Endothelial cell of umbilical vein (primary cell): ENCODE data around the gene DAZAP1. TPM values are rescaled to one million over a fixed set of nuclear protein-coding genes. Genes with fewer than 3 reads are reported as not detected.

ENCODE experiments used
- BruUV-seq: library from RNA; stranded (reverse); fragments of 400-500 nt; replicated peaks from 2 replicates; lab custom pipeline; 2021; lab: Mats Ljungman, UMichigan
- CTCF ChIA-PET: fragments of 300-600, 350-600 bp; sonication (Branson Sonifier 250); formaldehyde crosslinking; loops from one replicate; lab custom pipeline; 2021; ENCODE audit warnings: antibody characterized with exemption, inconsistent platforms; lab: Charles Lee
- POLR2A ChIA-PET: fragments of 300-600, 350-600 bp; sonication (Branson Sonifier 250); formaldehyde crosslinking; loops from one replicate; lab custom pipeline; 2021; ENCODE audit warnings: antibody characterized with exemption, inconsistent platforms; lab: Charles Lee
- DNase-seq: peaks from one replicate; pipeline ENCODE4 v3.0.0-alpha.2; 2011; ENCODE audit warnings: low read depth, low spot score
- FAIRE-seq: peaks from 2 replicates; lab custom pipeline; 2011; peaks lifted over from hg19 to GRCh38; lab: Jason Lieb, UNC
- H2AFZ ChIP-seq: 2 replicates; pipeline ENCODE4 v1.6.0; 2012; ENCODE audit warnings: low read depth, low read length, control low read depth, inconsistent platforms
- H3K27ac ChIP-seq: 2 replicates; pipeline ENCODE4 v1.5.1; 2011; ENCODE audit warnings: low read depth, mild to moderate bottlenecking, control low read depth, low read length, moderate library complexity; ENCODE audit not compliant: insufficient read depth
- H3K27me3 ChIP-seq, 2 experiments: 2 replicates each; pipeline versions ENCODE4 v1.6.0 to v1.6.1; 2011; ENCODE audit warnings: low read length in 2 of 2, mixed read lengths in 1 of 2; ENCODE audit not compliant: control insufficient read depth in 2 of 2, insufficient read depth in 2 of 2
- H3K36me3 ChIP-seq, 2 experiments: 2 replicates in 1 of 2; 3 replicates in 1 of 2; pipeline ENCODE4 v1.5.1; 2011; ENCODE audit warnings: low read length in 2 of 2, mild to moderate bottlenecking in 1 of 2, moderate library complexity in 1 of 2; ENCODE audit not compliant: control insufficient read depth in 2 of 2, insufficient read depth in 2 of 2; ENCODE audit errors: extremely low read depth in 1 of 2
- H3K4me1 ChIP-seq: 3 replicates; pipeline ENCODE4 v1.5.1; 2011; ENCODE audit warnings: mild to moderate bottlenecking, low read length; ENCODE audit not compliant: control insufficient read depth, insufficient read depth; ENCODE audit errors: extremely low read depth
- H3K4me2 ChIP-seq: 2 replicates; pipeline ENCODE4 v1.6.1; 2011; ENCODE audit warnings: low read length, control low read depth, mixed read lengths; ENCODE audit not compliant: insufficient read depth
- H3K4me3 ChIP-seq, 3 experiments: fragments of 200-600 bp in 1 of 3; sonication (generic), shearing (Covaris generic) in 1 of 3; replicated peaks in 1 of 3; 2 replicates each; pipeline ENCODE4 v1.5.1; 2011 to 2016; ENCODE audit warnings: control low read depth in 3 of 3, low read length in 3 of 3, mild to moderate bottlenecking in 2 of 3, inconsistent platforms in 1 of 3, low read depth in 1 of 3, moderate library complexity in 1 of 3; ENCODE audit not compliant: insufficient read depth in 1 of 3
- H3K79me2 ChIP-seq: 2 replicates; pipeline ENCODE4 v1.6.0; 2012; ENCODE audit warnings: low read length, inconsistent platforms; ENCODE audit not compliant: control insufficient read depth, insufficient read depth
- H3K9ac ChIP-seq: replicated peaks from 2 replicates; pipeline ENCODE3; 2011; ENCODE audit warnings: low read length, control low read depth; ENCODE audit not compliant: insufficient read depth; ENCODE audit errors: extremely low read depth
- H3K9me1 ChIP-seq: replicated peaks from 3 replicates; pipeline ENCODE4 v1.6.0; 2011; ENCODE audit warnings: mild to moderate bottlenecking, low read length; ENCODE audit not compliant: control insufficient read depth, insufficient read depth; ENCODE audit errors: extremely low read depth
- H3K9me3 ChIP-seq: replicated peaks from 2 replicates; pipeline ENCODE4 v1.5.1; 2012; ENCODE audit warnings: low read length, inconsistent platforms; ENCODE audit not compliant: control insufficient read depth, insufficient read depth
- H4K20me1 ChIP-seq: replicated peaks from 2 replicates; pipeline ENCODE3; 2011; ENCODE audit warnings: mild to moderate bottlenecking, low read length; ENCODE audit not compliant: control insufficient read depth, insufficient read depth; ENCODE audit errors: extremely low read depth
- CTCF ChIP-seq, 2 donors: IDR thresholded peaks; 1 replicate in 1 of 2; 2 replicates in 1 of 2; pipeline ENCODE4 v1.5.1; 2011; ENCODE audit warnings: low read length in 2 of 2, mild to moderate bottlenecking in 2 of 2, moderate library complexity in 2 of 2, control low read depth in 1 of 2, inconsistent platforms in 1 of 2, low read depth in 1 of 2; ENCODE audit not compliant: insufficient read depth in 1 of 2; ENCODE audit errors: extremely low read depth in 1 of 2
- EZH2 ChIP-seq: IDR thresholded peaks from 2 replicates; pipeline ENCODE4 v1.6.1; 2012; ENCODE audit warnings: borderline replicate concordance, low read depth, mild to moderate bottlenecking, moderate library complexity, low read length, inconsistent platforms; ENCODE audit not compliant: severe bottlenecking
- FOS ChIP-seq: IDR thresholded peaks from 2 replicates; pipeline ENCODE4 v1.6.1; 2011; ENCODE audit warnings: mild to moderate bottlenecking, low read length, moderate library complexity, borderline replicate concordance; ENCODE audit not compliant: insufficient read depth
- GATA2 ChIP-seq: IDR thresholded peaks from 2 replicates; pipeline ENCODE4 v1.7.0; 2011; ENCODE audit warnings: low read depth, mild to moderate bottlenecking, moderate library complexity, mixed read lengths, low read length; ENCODE audit not compliant: insufficient read length, insufficient read depth
- JUN ChIP-seq: IDR thresholded peaks from 2 replicates; pipeline ENCODE4 v1.6.1; 2011; ENCODE audit warnings: borderline replicate concordance, low read depth; ENCODE audit not compliant: insufficient read length, insufficient read depth
- MYC ChIP-seq: IDR thresholded peaks from one replicate; pipeline ENCODE4 v1.6.1; 2011; ENCODE audit warnings: mild to moderate bottlenecking, low read depth, low read length
- POLR2A ChIP-seq: IDR thresholded peaks from 2 replicates; pipeline ENCODE4 v1.6.1; 2012; ENCODE audit warnings: low read depth, mild to moderate bottlenecking, control low read depth, low read length
- POLR2AphosphoS5 ChIP-seq: IDR thresholded peaks from 2 replicates; pipeline ENCODE4 v1.6.1; 2012; ENCODE audit warnings: low read depth, mild to moderate bottlenecking, control low read depth, low read length, moderate library complexity; ENCODE audit not compliant: insufficient read depth
- dilution Hi-C: fragments of 300-500 bp; cut with MboI; formaldehyde crosslinking; loops from one replicate; pipeline ENCODE4 v1.15.0; 2019; ENCODE audit warnings: low sequenced_read_pairs; ENCODE audit not compliant: extremely low pct_ligation_motif_present
- intact Hi-C: fragments of 100-400 bp; cut with micrococcal nuclease; formaldehyde crosslinking; loops from one replicate; pipeline ENCODE4 v1.10.0; 2022
- polyA plus RNA-seq, 4 experiments: library from polyadenylated mRNA; depleted of rRNA in 3 of 4; stranded (reverse) in 3 of 4; unstranded in 1 of 4; fragments of >200 nt; gene quantifications; 2 replicates each; pipeline versions ENCODE4 v1.2.1 to v1.2.3, GENCODE V29; 2011 to 2012; ENCODE audit warnings: missing spikeins in 1 of 4
- total RNA-seq: library from RNA; stranded (reverse); gene quantifications from 2 replicates; pipeline ENCODE4 v1.2.3, GENCODE V29; 2021
- TF ChIP-seq, protein P1 (sequence below): IDR thresholded peaks from 2 replicates; pipeline ENCODE4 v1.6.1; 2011; ENCODE audit not compliant: insufficient read depth, insufficient read length

DAZAP1 gene
- total and polyA plus RNA-seq, 2 donors (not counting 3 experiments of a cell fraction or from before 2014, with no cell fraction given): 50.1 to 187 TPM

DNA sequence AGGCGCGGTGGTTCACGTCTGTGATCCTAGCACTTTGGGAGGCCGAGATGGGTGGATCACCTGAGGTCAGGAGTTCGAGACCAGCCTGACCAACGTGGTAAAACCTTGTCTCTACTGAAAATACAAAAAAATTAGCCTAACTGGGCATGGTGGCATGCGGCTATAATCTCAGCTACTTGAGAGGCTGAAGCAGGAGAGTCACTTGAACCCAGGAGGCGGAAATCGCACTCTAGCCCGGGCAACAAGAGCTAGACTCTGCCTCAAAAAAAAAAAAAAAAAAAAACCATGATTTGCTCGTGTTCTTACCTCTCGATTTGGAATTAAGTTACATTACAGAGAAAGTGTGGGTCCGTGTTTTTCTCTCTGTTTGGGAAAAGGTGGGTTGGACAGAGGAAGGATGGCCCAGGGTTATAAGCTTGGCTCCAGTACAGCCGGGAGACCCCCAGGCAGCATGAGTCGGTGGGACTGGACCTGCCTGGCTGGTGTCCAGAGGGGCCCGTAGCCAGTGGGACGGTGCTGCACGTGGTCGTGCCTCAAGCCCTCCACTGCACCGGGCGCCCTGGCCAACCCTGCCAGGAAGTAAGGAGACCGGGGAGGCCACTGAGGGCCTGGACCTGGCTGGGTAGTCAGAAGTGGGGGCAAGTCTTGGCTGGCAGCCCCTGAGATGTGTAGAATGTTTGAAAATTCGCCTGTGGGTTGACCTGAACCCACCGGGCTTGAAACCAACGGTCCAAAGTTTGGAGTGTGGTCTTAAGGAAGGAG lies 34.5 kb downstream of the DAZAP1 start:
- no peak overlapping the region for H3K27ac ChIP-seq
- ChIA-PET CTCF (no interaction called here), POLR2A (interaction anchor here (0.6 to 0.7 kb wide), 2 partner anchors 30 to 49 kb away, joined by 3 to 4 read pairs; partner anchors contain the start of gene REEP6)
- H3K27me3 ChIP-seq: peaks cover under 1 to 9% of the 10 kb centered on the region in 2 experiments
- H3K4me3 ChIP-seq: no peak overlapping the region
- peaks cover 6% of the 10 kb centered on the region for H3K4me1 ChIP-seq
- no peaks in the 10 kb centered on the region for H3K9me1 ChIP-seq
- no peak overlapping the region for H3K4me2 ChIP-seq
- FAIRE-seq (no peak), DNase-seq (no peak)
- no peak overlapping the region for H3K9ac ChIP-seq
- TF ChIP-seq FOS: no peak
- no peak for TF ChIP-seq POLR2AphosphoS5
- no peak for TF ChIP-seq JUN
- no peak for TF ChIP-seq POLR2A
- no peak for TF ChIP-seq GATA2
- TF ChIP-seq CTCF (IDR thresholded peaks at IDR 0.05; ENCODE audit: extremely low read depth in 1 of 2, insufficient read depth in 1 of 2, low read depth in 1 of 2, low read length in 2 of 2): no peak
- TF ChIP-seq, protein P1, sequence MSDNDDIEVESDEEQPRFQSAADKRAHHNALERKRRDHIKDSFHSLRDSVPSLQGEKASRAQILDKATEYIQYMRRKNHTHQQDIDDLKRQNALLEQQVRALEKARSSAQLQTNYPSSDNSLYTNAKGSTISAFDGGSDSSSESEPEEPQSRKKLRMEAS: no peak
- no peak for TF ChIP-seq EZH2
- TF ChIP-seq MYC: no peak
- H2AFZ ChIP-seq: no peak overlapping the region
- no peaks in the 10 kb centered on the region for H4K20me1 ChIP-seq
- dilution Hi-C loops: no loop called here
- H3K79me2 ChIP-seq: peaks cover 34% of the 10 kb centered on the region
- BruUV-seq: no TSS peak
- intact Hi-C loops: no loop called here
- H3K36me3 ChIP-seq: peaks cover 7 to 21% of the 10 kb centered on the region in 2 experiments
- no peaks in the 10 kb centered on the region for H3K9me3 ChIP-seq
